ENCODE measurements around the gene KLHL5.

DNA sequence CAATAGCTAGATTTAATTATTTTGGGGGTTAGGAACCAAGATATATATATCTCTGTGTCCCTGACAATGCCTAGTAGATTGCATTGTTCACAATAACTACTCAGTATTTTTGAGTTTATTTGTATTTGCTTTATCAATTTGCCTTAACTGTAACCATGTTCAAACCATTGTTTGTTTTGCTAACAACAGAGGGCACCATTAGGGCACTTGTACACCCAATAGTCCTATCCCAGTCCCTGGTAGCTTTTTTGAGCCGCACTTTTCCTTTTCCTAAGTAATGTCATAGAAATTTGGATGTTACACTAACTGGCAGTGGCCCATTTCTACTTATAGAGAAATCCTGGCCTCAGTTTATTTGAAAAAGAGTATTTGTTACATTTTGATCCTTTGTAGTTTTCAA is 575 bp upstream of the KLHL5 start:
- TF ChIP-seq, protein P1, sequence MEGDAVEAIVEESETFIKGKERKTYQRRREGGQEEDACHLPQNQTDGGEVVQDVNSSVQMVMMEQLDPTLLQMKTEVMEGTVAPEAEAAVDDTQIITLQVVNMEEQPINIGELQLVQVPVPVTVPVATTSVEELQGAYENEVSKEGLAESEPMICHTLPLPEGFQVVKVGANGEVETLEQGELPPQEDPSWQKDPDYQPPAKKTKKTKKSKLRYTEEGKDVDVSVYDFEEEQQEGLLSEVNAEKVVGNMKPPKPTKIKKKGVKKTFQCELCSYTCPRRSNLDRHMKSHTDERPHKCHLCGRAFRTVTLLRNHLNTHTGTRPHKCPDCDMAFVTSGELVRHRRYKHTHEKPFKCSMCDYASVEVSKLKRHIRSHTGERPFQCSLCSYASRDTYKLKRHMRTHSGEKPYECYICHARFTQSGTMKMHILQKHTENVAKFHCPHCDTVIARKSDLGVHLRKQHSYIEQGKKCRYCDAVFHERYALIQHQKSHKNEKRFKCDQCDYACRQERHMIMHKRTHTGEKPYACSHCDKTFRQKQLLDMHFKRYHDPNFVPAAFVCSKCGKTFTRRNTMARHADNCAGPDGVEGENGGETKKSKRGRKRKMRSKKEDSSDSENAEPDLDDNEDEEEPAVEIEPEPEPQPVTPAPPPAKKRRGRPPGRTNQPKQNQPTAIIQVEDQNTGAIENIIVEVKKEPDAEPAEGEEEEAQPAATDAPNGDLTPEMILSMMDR (IDR thresholded peaks at IDR 0.05), result no peak
- TF ChIP-seq POLR2A (IDR thresholded peaks at IDR 0.05), result no peak

Data from uterus (tissue), 2 donors.